ENCODE measurements around the gene ZBTB12. TPM values are rescaled to one million over a fixed set of nuclear protein-coding genes. Genes with fewer than 3 reads are reported as not detected.

The ZBTB12 gene
- total and polyA plus RNA-seq, 2 of the 13 experiments (the other 11 are each of a cell fraction or from before 2014, with no cell fraction given): 4.8 to 6.0 TPM

DNA sequence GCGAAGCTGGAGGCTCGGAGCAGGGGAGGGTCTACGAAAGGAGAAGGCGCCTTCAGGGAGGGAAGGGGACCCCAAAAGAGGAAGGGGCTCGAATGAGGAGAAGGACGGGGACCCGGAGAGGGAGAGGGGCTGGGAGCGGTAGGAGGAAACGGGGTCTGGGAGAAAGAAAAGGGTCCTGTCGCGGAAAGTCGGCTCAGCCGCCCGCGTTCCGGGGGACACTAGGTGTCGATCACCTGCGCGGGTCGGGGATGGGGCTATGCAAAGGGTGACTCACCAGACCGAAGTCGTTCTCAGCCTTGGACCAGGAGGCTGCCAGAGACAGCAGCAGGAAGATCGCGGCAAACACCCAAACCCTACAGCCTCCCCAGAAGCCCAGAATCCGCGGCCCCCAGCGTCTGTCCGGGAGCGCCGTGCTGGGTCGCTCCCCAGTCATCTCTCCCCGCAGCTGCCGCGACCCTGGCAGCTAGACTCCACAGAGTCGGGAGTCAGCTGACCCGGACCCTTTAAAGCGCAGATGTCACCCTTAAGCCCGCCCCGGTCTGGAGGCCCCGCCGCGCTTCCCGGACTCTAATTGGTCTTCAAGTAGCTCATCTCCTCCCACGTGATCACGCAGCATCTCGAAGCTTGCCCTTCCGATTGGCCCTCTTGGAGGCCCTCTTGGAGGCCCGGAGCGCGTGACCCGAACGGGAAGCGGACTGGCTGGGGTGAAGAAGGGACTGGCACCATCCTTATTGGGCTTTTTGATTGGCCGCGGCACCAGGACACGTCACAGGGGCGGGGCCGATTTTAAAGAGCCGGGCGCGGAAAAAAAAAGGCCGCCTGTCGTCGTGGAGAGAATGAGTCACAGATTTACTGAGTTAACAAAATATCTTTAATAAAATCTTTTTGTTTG, 39.3 kb downstream of the ZBTB12 start, which contains the start of gene NEU1 (continued):
- TF ChIP-seq KIAA2018 (CRISPR knock-in tag; IDR thresholded peaks at IDR 0.05; ENCODE audit: borderline replicate concordance) (0 out of 2 replicates have a peak, but pooled peaks have one; percentile 69), KAT8 (CRISPR knock-in tag; IDR thresholded peaks at IDR 0.05) (peak; percentile 94), ZNF678 (CRISPR knock-in tag; IDR thresholded peaks at IDR 0.05) (no peak; the same call in 1 of the 2 replicates), RBAK (CRISPR knock-in tag; IDR thresholded peaks at IDR 0.05) (0 out of 2 replicates have a peak, but pooled peaks have one; percentile 47), TIGD3 (CRISPR knock-in tag; IDR thresholded peaks at IDR 0.05; ENCODE audit: borderline replicate concordance) (0 out of 2 replicates have a peak, but pooled peaks have one; percentile 66), ETV6 (CRISPR knock-in tag; conservative IDR thresholded peaks at IDR 0.05) (peak; percentile 85), MAZ (IDR thresholded peaks at IDR 0.05; ENCODE audit: borderline replicate concordance, low read depth, low read length) (peak; percentile 79; the same call in 1 of the 2 replicates), MAZ (CRISPR knock-in tag; IDR thresholded peaks at IDR 0.05; ENCODE audit: low read depth) (peak; percentile 82), HNRNPLL (IDR thresholded peaks at IDR 0.05; ENCODE audit: low read depth, low read length, poor library complexity, severe bottlenecking) (peak; percentile 62), RXRB (CRISPR knock-in tag; IDR thresholded peaks at IDR 0.05; ENCODE audit: borderline replicate concordance) (peak; percentile 71), ZNF225 (CRISPR knock-in tag; IDR thresholded peaks at IDR 0.05) (peak; percentile 46; the same call in 1 of the 2 replicates), RFX3 (CRISPR knock-in tag; IDR thresholded peaks at IDR 0.05) (no peak), TERF1 (CRISPR knock-in tag; IDR thresholded peaks at IDR 0.05) (no peak), ZFX (CRISPR knock-in tag; IDR thresholded peaks at IDR 0.05; ENCODE audit: low read depth) (0 out of 2 replicates have a peak, but pooled peaks have one; percentile 34), KDM5A (IDR thresholded peaks at IDR 0.05; ENCODE audit: borderline replicate concordance, low read length) (no peak; the same call in 1 of the 2 replicates)
- TF ChIP-seq, protein P1, sequence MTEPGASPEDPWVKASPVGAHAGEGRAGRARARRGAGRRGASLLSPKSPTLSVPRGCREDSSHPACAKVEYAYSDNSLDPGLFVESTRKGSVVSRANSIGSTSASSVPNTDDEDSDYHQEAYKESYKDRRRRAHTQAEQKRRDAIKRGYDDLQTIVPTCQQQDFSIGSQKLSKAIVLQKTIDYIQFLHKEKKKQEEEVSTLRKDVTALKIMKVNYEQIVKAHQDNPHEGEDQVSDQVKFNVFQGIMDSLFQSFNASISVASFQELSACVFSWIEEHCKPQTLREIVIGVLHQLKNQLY (CRISPR knock-in tag; IDR thresholded peaks at IDR 0.05): peak; percentile 78; the same call in 1 of the 2 replicates

Measured in HepG2 (cell line).